Keratinocyte (primary cell): ENCODE results near the gene SCO1.
"Not testable (repeated sequence)": the region's sequence is repeated elsewhere in the genome, so short reads cannot be mapped to it uniquely, and the experiment has no call there.

Experiments used
- CTCF ChIP-seq, 3 experiments: IDR thresholded peaks in 1 of 3; conservative IDR thresholded peaks in 1 of 3; optimal IDR thresholded peaks in 1 of 3; 2 replicates in 2 of 3; 3 replicates in 1 of 3; pipeline versions ENCODE3 to v1.5.1; 2011; ENCODE audit warnings: low read length in 3 of 3, mild to moderate bottlenecking in 3 of 3, moderate library complexity in 2 of 3, control low read depth in 1 of 3, inconsistent platforms in 1 of 3; ENCODE audit not compliant: insufficient read depth in 2 of 3; ENCODE audit errors: extremely low read depth in 1 of 3
- EZH2 ChIP-seq: IDR thresholded peaks from one replicate; pipeline ENCODE4 v1.6.1; 2012; ENCODE audit warnings: inconsistent platforms, mild to moderate bottlenecking, low read length, moderate library complexity

GRCh38 chr17:10695875-10696407 lies 1.4 kb downstream of the SCO1 start:
- TF ChIP-seq EZH2; CTCF (optimal IDR thresholded peaks at IDR 0.05 in 1 of 3, IDR thresholded peaks at IDR 0.05 in 1 of 3, conservative IDR thresholded peaks at IDR 0.05 in 1 of 3; ENCODE audit: extremely low read depth in 1 of 3, insufficient read depth in 2 of 3, low read length in 3 of 3): not testable (repeated sequence)
